NCI-H345 treated with DMSO at 0.1 percent for 48 hours (cell line): Measurements from ENCODE around the gene CHST13.
"Not testable (repeated sequence)": the region's sequence is repeated elsewhere in the genome, so short reads cannot be mapped to it uniquely, and the experiment has no call there.

Experiments
- DNase-seq: peaks from one replicate; lab custom pipeline; 2025; ENCODE audit not compliant: unreplicated experiment; lab: John Stamatoyannopoulos, UW

Gene CHST13

GRCh38 chr3:126524429-126524988, 554 bp downstream of the CHST13 start:
- no peak for DNase-seq

DNA sequence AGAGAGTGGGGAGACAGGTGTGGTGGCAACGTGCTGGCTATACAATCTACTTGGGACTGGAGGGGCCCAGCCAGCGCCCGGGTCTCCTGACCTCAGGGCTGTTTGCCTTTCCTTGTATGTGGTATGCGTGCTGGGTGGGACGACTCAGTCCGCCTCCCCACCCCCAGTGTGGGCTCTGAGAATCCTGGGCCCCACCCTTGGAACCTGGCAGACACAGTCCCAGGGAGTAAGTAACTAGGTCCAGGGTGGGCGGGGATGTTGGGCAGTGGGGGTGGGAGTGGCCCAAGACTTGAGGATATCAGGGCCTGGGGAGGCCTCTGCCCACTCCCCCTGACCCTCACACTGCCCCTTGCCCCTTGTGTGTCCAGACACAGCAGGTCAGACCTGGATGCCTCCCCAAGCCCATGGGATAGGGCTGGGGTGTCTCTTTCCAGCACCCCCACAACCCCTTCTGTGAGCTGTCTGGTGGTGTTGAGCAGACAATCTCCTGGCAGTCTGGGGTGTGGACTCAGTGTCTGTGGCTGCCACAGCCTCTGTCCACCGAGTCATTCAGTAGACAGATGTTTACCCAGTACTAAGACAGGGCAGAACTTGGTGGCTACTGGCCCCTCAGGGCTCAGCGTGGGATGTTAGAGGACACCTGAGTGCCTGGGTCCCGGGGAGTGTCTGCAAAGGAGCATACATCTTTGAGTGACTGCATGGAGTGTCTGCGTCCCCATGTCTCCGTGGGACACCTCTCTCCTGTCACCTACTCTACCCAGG, 1.3 kb downstream of the CHST13 start:
- no peak for DNase-seq

- no peak for DNase-seq
These were observed 2.1 kb downstream of the CHST13 start for GRCh38 chr3:126525853-126526667.

GRCh38 chr3:126526668-126527005, 2.7 kb downstream of the CHST13 start:
- no peak for DNase-seq

DNA sequence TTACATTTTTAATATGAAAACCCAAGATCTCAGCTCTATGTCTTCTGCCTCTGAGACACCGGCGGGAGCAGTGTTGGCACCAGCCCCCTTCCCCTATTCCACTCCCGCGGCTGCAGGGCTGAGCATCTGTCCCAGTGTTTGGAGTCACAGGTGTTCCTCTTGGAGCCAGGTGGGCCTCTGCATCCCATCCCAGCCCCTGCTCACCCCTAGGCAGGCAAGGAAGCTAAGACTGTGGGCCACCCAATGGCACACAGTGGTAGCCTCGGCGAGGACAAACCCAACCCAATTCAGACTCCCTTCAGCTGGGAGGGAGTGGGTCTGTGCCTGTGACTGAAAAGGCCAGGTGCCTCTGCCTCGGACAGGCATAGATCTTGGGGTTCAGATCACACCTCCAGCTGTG, 3.1 kb downstream of the CHST13 start:
- no peak for DNase-seq

- DNase-seq = no peak
These were observed 3.7 kb downstream of the CHST13 start for GRCh38 chr3:126527455-126528211.

GRCh38 chr3:126528419-126528799, 4.5 kb downstream of the CHST13 start:
- DNase-seq = no peak

DNA sequence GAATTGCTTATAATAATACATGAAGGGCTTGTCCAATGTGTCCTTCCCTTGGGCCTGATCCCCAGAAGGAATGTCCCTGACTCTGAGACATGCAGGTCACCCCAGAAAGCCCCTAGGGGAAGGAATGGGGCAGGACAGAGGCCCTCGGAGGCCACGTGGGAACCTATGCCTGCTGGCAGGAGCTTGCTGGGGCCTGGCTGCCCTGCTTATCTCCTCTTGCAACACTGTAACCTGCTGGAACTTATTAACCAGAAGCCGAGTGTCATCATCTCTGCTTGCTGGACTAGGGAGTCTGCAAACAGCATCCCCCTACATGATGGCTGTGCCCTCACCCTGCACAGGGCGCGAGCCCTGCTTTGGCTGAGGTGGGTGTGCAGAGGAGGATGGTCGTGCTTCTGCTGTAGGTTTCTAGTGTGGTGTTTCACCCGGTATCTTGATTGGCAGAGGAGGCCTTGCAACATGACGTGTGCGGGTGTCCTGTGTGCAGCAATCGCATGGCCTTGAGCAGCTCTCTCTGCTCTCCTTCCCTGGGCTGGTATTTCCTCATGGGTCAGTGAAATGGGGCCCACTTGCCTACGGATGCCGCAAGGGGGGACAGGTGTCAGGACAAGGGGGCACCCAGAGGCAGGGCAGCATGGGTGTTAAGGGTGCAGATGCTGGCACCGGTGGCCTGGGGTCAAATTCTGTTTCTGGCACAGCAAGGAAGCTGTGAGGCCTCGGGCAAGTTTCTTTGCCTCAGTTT, 5.0 kb downstream of the CHST13 start:
- DNase-seq = no peak

GRCh38 chr3:126529585-126530170, 5.7 kb downstream of the CHST13 start:
- no peak for DNase-seq

DNA sequence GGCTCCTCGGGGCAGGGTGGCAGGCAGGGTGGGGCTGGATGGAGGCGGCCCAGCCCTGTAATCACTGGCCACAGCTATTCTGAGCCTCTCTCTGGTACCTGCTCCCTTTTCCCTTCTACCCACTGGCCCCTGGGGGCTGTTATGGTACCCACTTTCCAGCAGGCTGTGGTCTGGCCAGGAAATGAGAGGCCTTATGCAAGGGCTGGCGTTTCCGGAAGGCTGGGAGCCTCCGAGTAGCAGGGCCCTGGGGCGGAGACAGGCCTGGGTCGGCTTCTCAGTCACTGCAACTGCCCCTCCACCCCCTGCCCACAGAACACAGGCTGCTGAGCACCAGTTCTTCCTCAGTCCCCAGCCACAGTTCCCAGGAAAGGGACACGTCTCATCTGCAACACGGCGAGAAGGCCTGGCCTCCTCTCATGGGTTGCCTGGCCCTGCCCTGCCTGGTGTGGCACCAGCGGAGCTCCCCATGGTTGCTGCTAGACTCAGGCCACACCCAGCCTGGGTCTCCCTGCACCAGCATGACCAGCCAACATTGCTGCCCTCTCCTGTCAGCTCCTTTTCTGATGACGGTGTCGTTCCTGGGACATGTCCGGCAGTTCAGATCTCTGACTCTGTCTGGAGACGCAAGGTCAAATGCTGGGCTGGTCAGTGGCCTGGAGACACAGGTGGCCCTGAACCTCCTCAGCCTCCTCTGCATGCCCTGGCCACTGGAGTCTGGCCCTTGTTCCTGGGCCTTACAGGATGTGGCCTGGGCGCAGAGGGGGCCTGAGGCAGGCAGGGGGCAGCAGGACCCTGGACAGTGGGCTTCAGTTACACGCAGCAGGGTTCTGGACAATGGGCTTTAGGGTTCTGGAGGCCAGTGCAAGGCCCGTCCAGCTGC, 6.5 kb downstream of the CHST13 start:
- DNase-seq = no peak

DNA sequence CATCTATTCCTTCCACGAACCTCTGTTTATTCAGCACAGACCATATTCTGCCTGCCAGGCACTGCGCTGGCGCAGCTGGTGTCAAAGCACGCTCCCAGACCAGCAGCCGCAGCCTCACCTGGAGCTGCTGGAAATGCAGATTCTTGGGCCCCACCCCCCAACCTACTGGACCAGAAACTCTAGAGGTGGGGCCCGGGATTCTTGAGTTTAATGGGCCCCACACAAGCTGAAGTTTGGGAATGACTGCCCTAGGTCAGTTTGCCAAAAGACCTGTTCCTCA, 7.0 kb downstream of the CHST13 start:
- DNase-seq = no peak

DNA sequence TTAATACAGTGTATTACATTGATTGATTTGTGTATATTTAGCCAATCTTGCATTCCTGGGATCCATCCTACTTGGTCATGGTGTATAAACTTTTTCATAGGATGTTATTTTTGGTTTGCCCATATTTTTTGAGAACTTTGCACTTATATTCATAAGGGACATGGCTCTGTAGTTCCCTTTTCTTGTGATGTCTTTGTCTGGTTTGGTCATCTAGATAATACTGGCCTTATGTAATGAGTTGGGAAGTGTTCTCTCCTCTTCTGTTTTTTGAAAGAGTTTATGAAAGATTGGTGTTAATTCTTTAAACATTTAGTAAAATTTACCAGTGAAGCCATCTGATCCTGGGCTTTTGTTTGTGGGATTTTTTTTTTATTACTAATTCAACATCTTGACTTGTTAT, 9.6 kb downstream of the CHST13 start:
- DNase-seq = no peak

DNA sequence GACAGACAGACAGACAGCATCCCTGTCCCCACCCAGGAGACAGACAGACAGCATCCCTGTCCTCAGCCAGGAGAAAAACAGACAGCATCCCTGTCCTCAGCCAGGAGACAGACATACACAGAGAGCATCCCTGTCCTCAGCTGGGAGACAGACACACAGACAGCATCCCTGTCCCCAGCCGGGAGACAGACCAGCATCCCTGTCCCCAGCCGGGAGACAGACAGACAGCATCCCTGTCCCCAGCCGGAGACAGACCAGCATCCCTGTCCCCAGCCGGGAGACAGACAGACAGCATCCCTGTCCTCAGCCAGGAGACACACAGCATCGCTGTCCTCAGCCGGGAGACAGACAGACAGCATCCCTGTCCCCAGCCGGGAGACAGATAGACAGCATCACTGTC, 10.8 kb downstream of the CHST13 start:
- DNase-seq = not testable (repeated sequence)

GRCh38 chr3:126535636-126536035, 11.7 kb downstream of the CHST13 start:
- DNase-seq = no peak

- no peak for DNase-seq
These were observed 12.2 kb downstream of the CHST13 start for GRCh38 chr3:126536126-126536525.

DNA sequence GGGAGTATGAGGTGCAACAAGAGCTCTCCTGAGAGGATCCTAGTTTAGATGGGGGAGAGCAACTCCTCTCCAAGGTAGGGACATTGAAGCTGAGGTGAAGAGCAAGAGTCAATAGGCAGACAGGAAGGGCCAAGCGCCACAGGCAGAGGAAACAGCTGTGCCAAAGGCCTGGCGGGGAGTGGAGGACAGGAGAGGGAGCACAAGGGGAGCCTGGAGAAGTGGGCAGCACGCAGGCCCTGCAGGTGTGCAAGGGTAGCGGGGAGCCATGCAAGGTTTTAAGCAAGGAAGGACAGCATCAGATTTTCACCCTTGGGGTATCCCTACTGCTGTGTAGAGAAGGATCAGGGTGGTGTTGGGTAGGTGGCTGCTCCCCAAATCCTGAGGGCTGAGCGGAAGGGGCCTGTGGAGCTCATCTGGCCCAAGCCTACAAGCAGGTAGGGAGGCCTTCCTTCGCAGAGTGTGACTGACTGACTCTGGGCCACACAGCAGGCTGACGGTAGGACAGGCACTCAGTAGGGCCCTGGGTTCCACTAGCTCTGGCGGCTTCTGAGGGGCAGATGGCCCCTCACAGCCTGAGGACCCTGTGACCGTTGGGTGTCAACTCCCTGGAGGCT, 13.3 kb downstream of the CHST13 start:
- no peak for DNase-seq

DNA sequence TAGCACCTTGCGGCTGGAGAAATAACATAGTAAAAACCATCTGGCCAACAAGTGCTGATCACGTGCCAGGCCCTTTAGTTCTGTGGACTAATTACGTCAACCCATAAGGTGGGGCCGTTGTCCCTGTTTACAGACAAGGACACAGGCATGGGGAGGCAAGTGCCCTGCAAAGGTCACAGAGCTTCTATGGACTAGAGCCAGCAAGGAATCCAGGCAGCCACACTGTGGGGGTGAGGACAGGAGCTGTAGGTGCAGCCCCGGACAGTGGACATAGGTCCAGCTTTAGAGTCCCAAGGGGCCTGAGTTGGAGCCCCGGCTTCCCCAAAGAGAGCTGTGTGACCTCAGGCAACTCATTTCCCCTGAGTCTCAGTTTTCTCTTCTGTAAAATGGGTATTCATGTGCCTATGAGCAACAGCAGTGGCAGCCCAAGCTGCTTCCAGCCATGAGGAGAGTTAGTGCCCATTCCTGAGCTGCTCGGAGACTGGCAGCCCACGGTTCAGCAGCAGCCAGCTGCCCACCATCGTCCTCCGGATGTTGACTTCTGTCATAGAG, 13.9 kb downstream of the CHST13 start:
- DNase-seq = no peak

GRCh38 chr3:126538316-126538715, 14.4 kb downstream of the CHST13 start:
- DNase-seq = no peak

DNA sequence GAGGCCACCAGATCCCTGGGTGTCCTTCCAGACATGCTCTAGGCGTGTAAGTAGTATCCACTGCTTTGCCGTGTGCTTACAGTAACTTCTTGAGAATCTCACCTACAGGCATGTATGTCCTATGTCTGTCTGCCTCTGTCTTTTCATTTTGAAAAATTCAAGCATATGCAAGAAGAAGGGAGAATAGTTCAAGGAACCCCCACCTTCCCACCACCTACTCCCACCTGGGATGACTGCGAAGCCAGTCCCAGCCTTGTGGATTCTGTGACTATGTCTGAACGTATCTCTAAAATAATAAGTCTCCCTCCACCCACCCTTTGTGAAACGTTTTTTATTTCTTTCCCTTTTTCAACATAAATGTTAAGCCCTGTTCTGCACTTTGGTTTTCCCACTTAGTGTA, 15.0 kb downstream of the CHST13 start:
- DNase-seq = no peak
